Tibial nerve (tissue), 3 donors: Measurements from ENCODE around the gene KRT5.

Experiments used
- CTCF ChIP-seq, 5 experiments: fragments of 200-600 bp in 3 of 5; fragments of 450-650 bp in 2 of 5; sonication (generic) in 3 of 5; IDR thresholded peaks; one replicate each; pipeline ENCODE4 v1.5.1; 2016 to 2019; ENCODE audit warnings: antibody characterized with exemption in 5 of 5, mild to moderate bottlenecking in 3 of 5, moderate library complexity in 2 of 5
- POLR2A ChIP-seq, 2 donors: fragments of 450-650 bp; IDR thresholded peaks; one replicate each; pipeline ENCODE4 v1.6.1; 2017; ENCODE audit warnings: antibody characterized with exemption in 2 of 2, mild to moderate bottlenecking in 2 of 2, moderate library complexity in 2 of 2

DNA sequence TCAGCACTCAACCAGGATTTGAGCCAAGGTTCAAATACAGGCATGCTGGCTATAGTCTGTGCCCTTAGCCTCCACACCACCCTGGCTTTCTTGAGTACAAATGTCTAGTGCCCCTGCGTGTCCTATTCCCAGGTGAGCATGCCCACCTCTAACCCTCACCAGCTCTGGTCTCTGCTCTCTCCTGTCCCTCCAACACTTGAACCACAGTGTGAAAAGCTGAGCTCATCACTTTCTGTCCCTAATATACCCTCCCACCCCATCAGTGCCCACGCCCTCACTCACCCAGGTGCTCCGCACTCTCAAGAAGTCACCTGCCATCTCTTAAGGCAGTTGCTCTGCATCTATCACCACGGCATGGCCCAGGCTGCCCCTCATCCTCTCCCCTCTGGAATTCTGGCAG, 39.8 kb upstream of the KRT5 start:
- TF ChIP-seq CTCF (IDR thresholded peaks at IDR 0.05) (no peak), POLR2A (IDR thresholded peaks at IDR 0.05) (no peak)
